Activated effector memory CD4-positive, alpha-beta T cell treated with anti-CD3 and anti-CD28 coated beads, Interleukin-2, amount 50 U/mL, for 16 hours (primary cell): ENCODE results near the gene FREM2.

Experiments
- DNase-seq: peaks from one replicate; pipeline ENCODE4 v3.0.0-alpha.2; 2020

Gene FREM2, protein sequence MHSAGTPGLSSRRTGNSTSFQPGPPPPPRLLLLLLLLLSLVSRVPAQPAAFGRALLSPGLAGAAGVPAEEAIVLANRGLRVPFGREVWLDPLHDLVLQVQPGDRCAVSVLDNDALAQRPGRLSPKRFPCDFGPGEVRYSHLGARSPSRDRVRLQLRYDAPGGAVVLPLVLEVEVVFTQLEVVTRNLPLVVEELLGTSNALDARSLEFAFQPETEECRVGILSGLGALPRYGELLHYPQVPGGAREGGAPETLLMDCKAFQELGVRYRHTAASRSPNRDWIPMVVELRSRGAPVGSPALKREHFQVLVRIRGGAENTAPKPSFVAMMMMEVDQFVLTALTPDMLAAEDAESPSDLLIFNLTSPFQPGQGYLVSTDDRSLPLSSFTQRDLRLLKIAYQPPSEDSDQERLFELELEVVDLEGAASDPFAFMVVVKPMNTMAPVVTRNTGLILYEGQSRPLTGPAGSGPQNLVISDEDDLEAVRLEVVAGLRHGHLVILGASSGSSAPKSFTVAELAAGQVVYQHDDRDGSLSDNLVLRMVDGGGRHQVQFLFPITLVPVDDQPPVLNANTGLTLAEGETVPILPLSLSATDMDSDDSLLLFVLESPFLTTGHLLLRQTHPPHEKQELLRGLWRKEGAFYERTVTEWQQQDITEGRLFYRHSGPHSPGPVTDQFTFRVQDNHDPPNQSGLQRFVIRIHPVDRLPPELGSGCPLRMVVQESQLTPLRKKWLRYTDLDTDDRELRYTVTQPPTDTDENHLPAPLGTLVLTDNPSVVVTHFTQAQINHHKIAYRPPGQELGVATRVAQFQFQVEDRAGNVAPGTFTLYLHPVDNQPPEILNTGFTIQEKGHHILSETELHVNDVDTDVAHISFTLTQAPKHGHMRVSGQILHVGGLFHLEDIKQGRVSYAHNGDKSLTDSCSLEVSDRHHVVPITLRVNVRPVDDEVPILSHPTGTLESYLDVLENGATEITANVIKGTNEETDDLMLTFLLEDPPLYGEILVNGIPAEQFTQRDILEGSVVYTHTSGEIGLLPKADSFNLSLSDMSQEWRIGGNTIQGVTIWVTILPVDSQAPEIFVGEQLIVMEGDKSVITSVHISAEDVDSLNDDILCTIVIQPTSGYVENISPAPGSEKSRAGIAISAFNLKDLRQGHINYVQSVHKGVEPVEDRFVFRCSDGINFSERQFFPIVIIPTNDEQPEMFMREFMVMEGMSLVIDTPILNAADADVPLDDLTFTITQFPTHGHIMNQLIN (N-terminal part only)

DNA sequence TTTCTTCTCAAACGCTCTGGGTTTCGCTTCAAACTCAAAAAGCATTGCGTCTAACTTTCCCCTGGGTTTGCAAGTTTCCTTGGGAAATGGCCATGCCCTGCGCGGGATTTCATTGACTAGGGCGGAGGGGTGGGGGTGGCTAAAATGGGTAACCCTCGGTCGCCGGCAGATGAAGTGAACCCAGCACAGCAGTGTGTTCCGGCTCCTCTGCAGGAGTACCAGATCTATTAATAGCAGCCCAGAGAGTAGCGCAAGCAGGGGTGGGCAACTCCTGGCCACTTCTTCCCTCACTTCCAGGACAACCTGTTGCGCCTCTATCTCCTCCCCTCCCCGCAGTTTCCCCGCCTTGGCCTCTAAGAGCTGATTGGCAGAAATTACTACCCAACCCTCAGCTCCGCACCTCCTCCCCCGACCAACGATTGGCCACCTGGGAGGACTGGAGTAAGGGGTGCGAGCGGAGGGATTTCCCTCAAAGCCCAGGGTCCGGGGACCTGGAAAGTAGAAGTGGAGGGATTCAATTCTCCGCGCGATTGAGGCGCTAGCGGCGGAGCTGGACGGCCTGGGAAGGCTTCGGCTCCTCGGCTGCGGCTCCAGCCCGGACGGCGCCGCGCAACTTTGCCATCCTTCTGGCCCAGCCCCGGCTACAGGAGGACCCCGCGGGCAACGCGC is at the start of gene FREM2:
TSS of gene FREM2 (plus strand) at position 501 of the 669 bp plus-strand sequence. CDS start 268 bp downstream, outside the sequence.
- no peak for DNase-seq

DNA sequence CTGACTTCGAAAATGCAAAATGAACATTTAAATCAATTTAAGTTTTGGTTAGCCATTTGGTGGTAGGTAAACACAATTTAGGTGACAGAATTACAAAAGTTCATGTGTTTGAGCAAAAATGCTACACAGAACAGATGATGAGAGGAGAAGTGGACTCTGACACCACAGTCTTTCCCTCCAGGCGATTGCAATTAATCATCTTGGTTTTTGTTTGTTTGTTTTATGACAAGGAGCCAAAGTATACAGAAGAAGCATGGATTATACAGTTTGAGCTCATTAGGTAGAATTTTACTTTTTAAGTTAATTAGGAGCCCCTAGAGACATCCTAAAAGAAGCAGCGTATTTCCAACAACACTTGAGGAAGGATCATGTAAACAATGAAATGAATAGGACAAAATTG is 49.3 kb upstream of the FREM2 start:
- no peak for DNase-seq

DNA sequence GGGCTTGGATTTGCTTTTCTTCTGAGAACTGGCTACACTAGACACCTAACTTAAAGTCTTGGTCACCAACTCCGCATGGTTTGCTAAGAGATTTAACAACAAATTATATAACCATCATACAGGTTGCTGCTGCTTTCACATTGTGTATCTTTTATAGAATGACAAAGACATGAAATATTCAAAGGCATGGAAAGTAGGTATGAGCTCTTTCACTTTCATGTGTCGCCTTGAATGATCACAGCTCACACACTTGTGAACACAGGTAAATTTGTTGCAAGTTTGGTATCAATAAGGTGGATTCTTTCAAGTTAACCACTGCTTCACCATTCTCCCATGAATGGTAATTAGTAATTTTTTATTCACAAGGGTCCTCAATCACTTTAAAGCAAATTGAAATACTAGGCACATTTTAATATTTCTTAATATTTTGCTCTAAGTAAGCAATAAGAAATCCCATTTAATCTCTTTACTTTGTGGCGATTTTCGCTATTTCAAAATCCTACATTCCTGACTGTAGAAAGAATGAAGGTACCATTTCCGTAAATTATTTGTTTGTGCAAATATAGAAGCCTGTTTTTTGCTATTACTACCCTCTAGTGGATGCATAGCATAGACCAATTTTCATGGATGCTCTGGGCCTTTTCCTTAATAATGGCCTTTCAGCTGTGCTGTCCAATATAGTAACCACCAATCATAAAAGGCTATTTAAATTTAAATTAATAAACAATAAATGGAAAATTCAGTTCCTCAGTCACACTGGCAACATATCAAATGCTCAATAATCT is 45.5 kb upstream of the FREM2 start:
- no peak for DNase-seq

GRCh38 chr13:38647312-38647711 is 39.6 kb upstream of the FREM2 start:
- DNase-seq, result no peak

DNA sequence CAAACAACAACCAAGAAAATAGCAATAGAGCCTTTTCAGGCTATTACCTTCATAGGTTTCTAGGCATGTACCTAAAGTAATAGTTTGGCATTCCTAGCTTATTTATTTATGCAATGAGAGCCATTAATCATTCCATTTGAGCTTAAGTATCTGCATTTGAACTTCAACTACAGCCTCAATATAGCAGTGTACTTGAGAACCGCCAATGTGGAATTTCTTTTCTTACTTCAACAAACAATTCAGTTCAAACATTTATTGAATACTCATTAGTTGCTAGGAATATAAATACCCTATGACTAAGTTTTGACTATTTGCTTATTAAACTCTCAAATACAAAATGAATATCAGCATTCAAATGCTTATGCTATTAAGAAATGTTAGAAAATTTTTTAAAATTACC is 38.0 kb upstream of the FREM2 start:
- DNase-seq, result no peak

DNA sequence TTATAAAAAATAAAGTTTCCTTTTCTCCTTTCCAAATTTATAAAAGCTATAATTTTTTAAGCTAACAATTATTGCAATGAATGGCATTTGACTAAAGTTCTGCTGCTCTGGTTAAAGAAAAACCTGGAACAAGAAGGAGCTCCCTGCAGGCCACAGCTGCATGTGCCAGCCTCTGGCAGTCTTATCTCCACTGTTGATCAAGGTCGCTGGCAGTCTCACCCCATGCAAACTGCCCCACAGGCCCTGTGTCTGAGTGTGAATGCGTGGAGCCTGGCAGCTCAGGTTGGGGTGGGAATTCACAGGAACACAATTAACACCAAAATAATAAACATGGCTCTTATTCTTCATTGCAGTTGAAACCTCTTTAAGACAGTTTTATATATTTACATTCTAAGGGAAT is 30.2 kb upstream of the FREM2 start:
- no peak for DNase-seq

- no peak for DNase-seq
Observed at GRCh38 chr13:38657191-38657590, 29.7 kb upstream of the FREM2 start.

DNA sequence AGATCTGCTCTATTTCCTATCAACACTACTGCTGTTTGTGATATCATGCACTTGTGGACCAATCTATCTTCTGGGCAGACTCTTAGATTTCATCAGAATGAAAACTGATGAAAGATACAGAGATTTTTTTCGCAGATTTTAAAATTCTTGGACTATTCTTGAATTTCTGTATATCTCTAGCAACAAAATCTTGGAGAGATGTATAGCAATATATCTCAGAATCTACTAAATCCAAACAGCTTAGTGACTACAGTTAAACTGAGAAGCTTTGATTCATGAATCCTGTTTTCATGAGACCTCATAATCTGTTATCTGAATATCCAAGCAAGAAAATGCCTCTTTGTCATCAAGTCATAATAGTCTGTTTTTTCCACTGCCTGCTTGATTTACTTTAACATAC is 28.0 kb upstream of the FREM2 start:
- DNase-seq, result no peak

GRCh38 chr13:38661010-38661675 is 25.7 kb upstream of the FREM2 start:
- no peak for DNase-seq

- no peak for DNase-seq
Observed at GRCh38 chr13:38662362-38662761, 24.5 kb upstream of the FREM2 start.

GRCh38 chr13:38664906-38665305 is 22.0 kb upstream of the FREM2 start:
- no peak for DNase-seq

DNA sequence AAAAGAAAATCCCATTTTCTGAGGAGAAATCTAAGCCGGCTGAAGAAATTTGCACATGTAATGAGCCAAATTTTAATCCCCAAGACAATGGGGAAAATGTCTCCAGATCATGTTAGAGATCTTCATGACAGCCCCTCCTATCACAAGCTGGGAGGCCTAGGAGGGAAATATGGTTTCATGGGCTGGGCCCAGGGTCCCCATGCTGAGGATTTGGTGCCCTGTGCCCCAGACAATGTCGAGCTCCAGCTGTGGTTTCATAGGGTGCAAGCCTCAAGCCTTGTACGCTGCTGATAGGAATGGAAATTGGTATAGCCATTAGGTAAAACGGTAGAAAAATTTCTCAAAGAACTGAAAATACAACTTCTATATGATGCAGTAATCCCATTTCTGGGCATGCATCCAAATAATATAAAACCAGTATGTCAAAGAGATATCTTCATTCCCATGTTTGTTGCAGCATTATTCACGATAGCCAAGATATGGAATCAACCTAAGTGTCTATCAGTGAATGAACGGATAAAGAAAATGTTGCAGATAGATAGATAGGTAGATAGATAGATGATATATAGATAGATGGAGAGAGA is 19.3 kb upstream of the FREM2 start:
- DNase-seq, result no peak

DNA sequence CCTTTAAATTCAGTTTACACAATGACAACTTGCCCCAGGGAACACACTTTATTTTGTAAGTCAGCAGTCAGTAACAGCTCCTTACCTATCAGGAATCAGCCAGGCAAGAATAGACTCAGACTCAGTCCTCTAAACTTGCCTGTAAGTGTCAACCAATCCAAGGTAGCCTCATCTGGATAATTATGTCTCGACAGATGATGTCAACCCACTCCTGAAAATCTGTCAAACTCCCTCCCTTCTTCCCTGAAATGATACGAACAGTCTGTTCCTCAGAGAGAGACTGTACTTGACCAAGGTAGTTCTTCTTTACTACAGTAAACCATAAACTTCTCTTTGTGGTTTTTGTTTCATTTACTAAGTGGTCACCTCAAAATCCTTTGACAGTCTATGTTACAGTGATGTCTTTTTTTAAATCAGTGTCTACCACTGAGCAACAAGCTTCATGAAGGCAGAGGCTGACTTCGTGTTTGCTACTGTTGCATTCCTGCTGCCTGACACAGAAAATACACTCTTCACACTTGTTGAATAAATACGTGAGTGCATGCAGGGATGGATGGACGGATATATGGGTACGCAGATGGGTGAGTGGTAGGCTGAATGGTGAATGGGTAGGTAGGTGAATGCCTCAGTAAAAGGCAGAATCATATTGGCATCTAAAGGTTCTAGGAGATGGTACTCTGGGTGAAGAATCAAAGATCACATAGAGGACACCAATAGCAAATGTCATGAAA is 17.5 kb upstream of the FREM2 start:
- no peak for DNase-seq

DNA sequence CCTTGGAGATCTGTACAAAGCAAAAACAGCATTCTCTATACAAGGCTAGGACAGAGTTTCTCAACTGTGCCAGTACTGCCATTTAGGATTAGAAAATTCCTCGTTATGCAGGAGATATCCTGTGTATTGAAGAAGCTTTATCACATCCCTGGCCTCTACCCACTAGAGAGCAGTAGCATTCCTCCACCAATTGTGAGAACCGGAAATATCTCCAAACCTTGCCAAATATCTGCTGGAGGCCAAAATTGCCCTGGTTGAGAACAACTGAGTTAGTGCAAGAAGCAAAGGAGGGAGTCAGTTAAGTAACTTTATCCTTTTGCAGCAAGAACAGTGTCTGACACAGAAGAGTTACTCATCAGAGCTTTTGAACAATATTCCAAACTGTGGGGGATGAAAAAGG is 16.2 kb upstream of the FREM2 start:
- no peak for DNase-seq

GRCh38 chr13:38671980-38672379 is 14.9 kb upstream of the FREM2 start:
- DNase-seq, result no peak

GRCh38 chr13:38674208-38674607 is 12.7 kb upstream of the FREM2 start:
- DNase-seq, result no peak

DNA sequence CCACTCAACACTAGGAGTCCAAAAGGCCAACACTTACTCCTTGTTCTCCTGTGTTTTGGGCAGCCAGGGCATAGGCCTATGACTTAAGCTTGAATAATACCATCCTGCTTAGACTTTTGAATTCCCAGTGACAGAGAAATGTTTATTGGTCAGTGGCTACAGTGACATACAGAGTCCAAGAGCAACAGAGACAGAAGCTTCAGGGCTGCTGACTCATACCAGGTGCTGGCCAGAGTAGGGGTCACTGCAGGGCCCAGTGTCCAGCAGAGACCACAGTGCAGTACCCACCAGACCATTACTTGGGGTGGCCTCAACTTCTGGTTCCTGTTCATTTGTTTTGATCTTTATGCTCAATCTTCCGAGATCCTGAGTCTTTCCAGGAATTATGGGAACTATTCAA is 6.0 kb upstream of the FREM2 start:
- no peak for DNase-seq

DNA sequence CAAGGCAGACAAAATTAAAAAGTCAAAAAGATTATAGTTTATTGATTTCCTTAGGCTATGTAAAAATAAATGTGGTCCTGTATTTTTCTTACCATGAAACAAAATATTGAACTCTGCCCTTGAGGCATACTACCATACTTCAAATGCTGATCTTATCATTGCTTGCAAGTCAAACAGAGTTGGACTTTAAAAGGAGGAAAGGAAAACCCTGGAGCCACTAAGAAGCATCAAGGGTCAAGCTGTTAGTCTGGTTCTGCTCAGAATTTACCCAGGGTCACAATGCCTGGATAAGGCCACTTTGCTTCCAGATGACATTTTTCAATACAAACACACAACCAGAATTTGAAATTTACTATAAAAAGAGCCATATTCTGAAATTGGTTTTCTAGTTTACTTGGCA is 2.2 kb upstream of the FREM2 start:
- DNase-seq, result no peak

DNA sequence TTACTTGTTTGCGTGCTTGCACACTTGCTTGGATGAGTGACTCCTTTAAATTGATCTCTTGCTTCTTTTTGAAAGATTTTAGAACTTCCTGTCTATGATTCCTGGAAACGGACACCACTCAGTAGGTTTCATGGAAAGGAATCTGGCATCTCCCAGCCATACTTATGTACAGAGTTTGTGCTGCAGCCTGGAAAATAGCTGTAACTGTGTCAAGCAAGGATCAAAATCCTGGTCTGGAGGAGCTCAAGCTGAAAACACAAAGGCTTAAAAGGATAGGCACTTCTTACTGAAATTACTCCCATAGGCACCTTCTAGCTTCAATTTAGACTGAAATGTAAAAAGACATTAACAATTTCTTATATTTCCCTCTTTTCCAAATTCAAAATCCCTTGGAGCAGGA is 1.4 kb upstream of the FREM2 start:
- no peak for DNase-seq

DNA sequence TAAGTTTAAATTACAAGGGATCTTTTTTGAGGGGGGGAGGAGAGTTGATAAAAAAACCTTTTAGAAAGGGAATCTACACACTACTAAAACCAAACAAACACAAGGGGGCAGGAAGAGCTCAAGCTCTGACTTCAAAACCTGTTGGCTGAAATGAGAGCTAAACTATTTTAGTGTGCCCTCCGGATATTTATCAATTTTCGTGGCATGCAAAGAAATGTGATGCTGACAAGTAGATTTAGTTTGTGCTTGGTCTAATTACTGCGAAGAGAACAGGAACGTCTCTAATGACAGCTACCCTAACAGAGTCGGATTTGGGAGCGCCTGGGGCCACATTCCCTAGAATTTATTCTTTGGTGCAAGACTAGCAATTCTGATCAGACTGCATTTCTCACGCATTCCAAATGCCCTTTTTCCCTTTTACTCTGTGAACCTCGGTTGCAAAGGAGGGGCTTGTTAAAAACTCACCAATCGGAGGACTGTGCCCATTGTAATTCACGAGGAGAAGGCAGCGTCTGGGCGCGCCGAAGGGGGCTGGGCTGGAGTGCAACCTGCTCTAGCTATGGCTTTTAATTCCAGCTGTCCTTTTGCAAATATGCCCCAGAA is 802 bp upstream of the FREM2 start:
- no peak for DNase-seq
